GM19372 (cell line): ENCODE measurements around the gene SMURF1.

Experiments
- ATAC-seq: cut with Tn5 transposase; IDR thresholded peaks from one replicate; pipeline ENCODE4 v1.9.1; 2021; ENCODE audit warnings: mild to moderate bottlenecking, low read depth, moderate library complexity; ENCODE audit not compliant: unreplicated experiment

Gene SMURF1

GRCh38 chr7:99011706-99012404, 132.1 kb downstream of the SMURF1 start:
- no peak for ATAC-seq

GRCh38 chr7:99011341-99011705, 132.6 kb downstream of the SMURF1 start:
- no peak for ATAC-seq

DNA sequence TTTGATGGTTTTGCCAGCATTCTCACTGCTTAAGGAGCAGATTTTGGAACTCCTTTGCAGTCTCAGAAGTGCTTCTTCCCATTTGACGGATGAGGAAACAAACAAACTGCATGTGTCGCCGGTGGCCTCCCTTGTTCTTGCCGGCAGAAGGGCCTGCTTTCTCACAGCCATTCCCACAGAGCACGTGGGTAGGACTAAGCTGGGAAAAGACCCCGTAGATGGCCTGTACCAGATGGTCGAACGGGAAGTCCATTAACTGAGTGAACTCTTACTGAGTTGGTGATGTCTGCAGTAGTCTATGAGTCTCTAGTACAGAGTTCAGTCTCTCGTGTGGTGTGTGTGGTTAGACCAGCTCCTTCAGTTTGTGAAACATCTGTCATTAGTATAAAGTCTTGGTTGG, 133.6 kb downstream of the SMURF1 start:
- no peak for ATAC-seq

DNA sequence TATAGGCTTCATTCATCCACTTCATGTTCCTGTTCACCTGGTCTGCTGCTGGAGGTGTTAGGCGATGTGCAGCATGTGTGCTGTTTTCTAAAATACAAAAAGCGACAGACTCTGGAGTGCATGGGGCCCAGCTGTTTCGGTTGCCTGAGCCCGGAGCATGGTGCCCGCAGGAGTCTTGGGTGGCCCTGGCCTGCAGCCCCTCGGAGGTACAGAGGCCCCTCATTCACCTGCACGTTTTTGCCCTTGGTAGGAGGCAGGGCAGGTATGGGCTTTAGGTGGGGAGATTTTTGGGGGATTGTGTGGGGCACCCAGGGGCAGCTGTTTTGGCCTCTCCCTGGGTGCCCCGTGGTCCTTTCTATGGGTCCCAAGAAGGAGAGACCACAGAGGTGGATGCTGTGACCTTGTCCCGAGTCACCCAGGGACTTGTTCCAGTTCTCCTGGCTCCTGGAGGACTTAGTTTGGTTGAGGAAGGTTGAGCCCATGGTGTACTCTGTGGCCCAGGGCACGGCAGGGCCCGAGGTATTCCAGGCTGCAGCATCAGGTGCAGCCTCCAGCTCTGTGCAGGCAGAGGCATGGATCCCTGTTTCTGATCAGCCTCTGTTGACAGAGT, 134.9 kb downstream of the SMURF1 start:
- ATAC-seq: no peak

DNA sequence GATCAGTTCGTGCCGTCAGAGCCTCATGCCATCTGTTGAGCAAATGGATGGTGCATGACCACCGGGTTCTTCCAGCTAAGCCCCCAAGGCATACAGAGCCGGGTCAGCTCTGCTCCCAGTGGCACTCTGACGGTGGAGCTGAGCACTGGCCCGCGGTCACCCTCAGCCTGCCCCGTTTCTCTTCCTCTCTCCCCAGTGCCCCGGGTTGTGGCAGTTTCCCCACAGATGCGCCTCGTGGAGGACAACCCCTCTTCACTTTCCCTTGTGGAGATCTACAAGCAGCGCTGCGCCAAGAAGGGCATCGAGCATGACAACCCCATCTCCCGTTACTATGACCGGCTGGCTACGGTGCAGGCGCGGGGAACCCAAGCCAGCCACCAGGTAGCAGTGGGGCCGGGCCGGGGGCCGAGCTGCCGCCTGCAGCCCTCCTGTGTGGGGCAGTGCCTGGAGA, 135.7 kb downstream of the SMURF1 start:
- ATAC-seq: no peak

- no peak for ATAC-seq
Measured at GRCh38 chr7:99006739-99007424, 137.0 kb downstream of the SMURF1 start.

DNA sequence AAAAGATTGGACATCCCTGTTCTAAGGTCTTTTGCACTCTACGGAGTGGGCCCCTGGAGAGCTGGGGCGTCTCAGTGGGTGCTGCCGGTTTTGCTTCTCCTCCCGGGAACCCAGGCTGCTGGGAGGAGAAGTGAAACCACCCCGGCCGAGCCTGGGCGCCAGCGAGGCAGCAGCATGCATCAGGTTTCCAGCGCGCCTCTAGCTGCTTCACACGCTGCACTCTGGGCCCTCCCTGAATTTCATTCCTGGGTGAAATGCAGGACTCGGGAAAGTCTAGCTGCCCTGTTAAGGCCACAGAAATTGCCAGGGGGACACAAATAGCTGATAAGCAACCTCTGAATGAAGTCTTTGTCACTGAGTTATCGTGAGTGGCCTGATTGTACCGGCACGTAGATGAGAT, 138.1 kb downstream of the SMURF1 start:
- no peak for ATAC-seq

DNA sequence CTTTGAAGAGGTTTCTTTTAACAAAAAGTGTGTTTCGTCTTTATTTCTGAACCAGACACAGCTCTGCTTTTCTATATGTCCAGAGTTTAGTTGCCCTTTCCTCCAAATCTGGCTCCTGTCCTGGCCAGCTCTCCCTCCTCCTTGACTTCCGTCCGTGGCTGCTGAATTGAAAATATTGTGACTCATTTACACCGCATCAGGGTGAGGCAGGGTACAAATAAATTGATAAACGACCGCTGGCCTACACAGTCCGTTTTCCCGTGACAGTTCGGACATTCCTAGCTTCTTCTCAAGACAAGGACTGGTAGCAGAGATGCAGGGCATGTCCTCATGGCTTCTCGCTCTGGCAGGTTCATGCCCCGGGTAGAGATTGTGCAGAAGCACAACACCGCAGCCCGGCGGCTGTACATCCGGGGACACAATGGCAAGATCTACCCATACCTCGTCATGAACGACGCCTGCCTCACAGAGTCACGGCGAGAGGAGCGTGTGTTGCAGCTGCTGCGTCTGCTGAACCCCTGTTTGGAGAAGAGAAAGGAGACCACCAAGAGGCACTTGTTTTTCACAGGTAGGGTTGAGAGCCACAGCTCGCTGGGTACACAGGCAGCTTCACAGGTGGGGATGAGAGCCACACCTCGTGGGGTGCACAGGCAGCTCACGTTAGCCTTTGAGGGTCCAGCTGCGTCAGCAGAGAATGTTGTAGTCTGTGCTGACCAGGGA, 139.0 kb downstream of the SMURF1 start:
- ATAC-seq: no peak

DNA sequence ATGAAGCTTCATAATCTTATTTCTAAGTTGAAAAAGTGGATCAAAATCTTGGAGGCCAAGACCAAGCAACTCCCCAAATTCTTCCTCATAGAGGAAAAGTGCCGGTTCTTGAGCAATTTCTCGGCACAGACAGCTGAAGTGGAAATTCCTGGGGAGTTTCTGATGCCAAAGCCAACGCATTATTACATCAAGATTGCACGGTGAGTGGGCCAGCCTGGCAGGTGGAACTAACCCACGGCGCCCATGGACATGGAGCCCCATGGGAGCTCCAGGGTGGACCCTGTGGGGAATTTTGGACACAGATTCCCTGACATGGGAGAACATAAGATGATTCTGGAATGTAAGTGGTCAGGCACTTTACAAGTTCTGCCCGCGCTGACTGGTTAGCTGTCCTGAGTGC, 139.7 kb downstream of the SMURF1 start:
- ATAC-seq: no peak

- ATAC-seq: no peak
Measured at GRCh38 chr7:99003419-99003818, 140.5 kb downstream of the SMURF1 start.

DNA sequence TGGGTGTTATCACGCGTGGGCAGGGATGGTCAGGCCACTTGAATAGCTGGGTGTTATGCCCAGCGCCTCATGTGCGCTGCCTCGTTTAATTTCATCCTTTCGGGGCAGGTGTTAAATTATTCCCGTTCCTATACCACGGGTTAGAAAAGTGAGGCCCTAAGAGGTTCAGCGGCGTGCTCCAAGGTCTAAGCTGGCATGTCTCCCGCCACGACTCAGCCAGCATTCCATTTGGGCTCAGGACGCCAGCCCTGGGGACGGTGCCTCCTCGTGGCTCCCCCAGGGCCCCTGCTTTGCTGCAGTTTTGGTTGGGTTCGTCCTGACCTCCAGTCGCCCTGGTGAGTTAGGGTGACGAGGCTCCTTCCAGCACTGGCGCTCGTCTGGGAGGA, 141.1 kb downstream of the SMURF1 start:
- no peak for ATAC-seq

GRCh38 chr7:99002148-99002826, 141.6 kb downstream of the SMURF1 start:
- ATAC-seq: no peak

DNA sequence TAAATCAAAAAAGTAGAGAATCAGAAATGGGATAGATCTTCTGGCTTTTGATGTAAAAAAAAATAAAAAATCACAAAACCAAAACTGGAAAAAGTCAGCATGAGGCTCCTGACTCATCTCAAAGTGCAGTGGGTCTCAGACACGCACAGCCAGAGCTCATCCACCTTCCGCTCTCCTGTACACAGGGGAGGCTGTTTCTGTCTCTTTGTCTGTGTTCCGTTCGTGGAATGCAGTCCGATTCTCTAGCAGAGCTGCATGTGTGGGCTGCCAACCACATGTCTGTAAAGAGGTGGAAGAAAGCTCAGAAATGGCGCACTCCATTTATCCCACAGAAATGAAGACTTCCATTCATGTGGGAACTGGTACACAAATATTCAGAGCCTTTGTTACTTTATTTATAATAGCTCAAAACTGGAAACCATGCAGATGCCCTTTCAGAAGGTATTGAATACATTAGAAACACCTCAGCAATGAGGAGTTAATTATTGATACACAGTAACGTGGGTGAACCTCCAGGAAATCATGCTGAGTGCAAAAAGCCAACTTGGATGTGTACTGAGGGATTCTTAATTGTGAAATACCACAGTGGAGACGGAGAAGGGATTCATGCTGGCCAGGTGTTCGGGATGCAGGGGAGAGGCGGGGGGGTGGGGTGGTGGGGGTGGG, 142.3 kb downstream of the SMURF1 start:
- no peak for ATAC-seq

- ATAC-seq: no peak
Measured at GRCh38 chr7:99000904-99001465, 142.9 kb downstream of the SMURF1 start.

DNA sequence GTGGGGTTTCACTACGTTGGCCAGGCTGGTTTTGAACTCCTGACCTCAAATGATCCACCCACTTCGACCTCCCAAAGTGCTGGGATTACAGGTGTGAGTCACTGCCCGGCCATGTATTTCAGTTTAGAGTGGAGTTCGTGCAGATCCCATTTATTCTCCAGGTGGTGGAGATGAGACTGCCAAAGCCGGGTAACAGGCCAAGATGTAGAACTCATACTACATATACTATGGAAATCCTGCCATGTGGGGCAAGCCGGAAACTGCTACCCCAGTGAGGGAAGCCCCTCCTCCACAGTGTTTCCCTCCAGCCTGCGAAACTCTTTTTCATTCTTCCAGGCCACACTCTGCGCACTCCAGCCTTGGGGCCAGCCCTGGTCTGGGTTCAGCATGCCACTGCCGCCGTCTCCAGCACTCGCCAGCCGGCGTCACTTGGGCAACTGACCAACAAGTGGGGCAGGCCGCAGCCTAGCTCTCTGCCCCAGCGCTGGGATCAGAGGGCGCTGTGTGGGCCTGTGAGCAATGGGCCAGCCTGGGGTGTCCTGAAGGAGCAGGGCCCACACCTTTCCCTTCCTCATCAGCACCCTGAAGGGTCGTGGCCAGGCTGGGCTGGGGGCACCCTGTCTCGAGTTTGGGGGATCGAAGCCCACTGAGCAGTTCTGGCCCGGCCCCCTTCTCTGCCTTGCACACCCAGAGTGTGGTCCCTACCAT, 143.6 kb downstream of the SMURF1 start:
- ATAC-seq: no peak

- no peak for ATAC-seq
Measured at GRCh38 chr7:98998821-98999725, 144.8 kb downstream of the SMURF1 start.

DNA sequence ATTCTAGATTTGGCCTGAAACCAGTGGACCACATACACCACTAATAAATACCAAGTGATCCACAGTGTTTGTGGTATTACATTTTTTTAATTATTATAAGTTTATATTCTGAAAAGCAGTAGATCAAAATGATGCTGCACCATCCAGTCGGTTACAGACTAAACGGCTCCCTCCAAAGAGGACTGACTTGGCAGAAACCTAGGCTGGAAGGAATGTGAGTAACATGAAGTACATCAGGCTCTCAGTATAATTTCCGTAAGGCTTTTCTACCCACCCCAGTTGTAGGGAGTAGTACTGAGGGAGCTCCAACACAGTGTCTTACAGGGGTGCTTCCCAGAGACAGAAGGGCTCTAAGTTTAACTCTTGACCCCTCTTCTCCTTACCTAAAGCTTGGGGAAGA, 146.1 kb downstream of the SMURF1 start:
- ATAC-seq: no peak

DNA sequence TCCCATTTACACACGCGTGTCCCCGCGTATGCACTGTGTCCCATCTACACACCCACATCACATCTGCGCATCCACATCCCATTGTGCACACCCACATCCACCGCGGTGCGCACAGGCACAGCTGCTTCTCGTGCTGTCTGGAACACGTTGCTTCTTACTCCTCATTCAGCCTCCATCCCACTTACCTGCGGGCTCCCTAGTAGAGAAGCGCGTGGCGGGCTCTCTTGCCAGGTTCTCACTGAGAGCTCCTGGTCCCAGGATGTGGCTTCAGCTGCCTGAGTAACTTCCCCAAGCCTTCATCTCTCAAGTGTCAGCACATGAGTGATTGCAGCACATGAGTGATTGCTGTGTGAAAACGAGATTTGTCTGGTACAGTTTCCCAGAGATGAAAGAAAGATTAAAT, 147.8 kb downstream of the SMURF1 start:
- ATAC-seq: no peak
